Uterus (tissue), 4 donors: ENCODE results near the gene SGMS1. TPM values are rescaled to one million over a fixed set of nuclear protein-coding genes. Genes with fewer than 3 reads are reported as not detected.
"Not testable (repeated sequence)": the region's sequence is repeated elsewhere in the genome, so short reads cannot be mapped to it uniquely, and the experiment has no call there.

Source experiments
- DNase-seq, 2 donors: peaks; one replicate each; pipeline ENCODE4 v3.0.0-alpha.2; 2019 to 2020
- H3K27ac ChIP-seq, 2 donors: fragments of 200-600 bp; sonication (generic); 1 replicate in 1 of 2; 2 replicates in 1 of 2; pipeline ENCODE4 v1.5.1; 2016 to 2018
- H3K27me3 ChIP-seq, 2 donors: fragments of 200-600 bp; sonication (generic); one replicate each; pipeline ENCODE4 v1.5.1; 2018 to 2019; ENCODE audit warnings: control low read depth in 1 of 2
- H3K36me3 ChIP-seq, 2 donors: fragments of 200-600 bp; sonication (generic); one replicate each; pipeline ENCODE4 v1.5.1; 2019; ENCODE audit warnings: control low read depth in 1 of 2
- H3K4me1 ChIP-seq, 2 donors: fragments of 200-600 bp; sonication (generic); one replicate each; pipeline ENCODE4 v1.5.1; 2018 to 2019; ENCODE audit warnings: control low read depth in 1 of 2
- H3K4me3 ChIP-seq, 2 donors: fragments of 200-600 bp; sonication (generic); 1 replicate in 1 of 2; 2 replicates in 1 of 2; pipeline ENCODE4 v1.5.1; 2018 to 2019; ENCODE audit warnings: mild to moderate bottlenecking in 1 of 2
- H3K9me3 ChIP-seq, 2 donors: fragments of 200-600 bp; sonication (generic); one replicate each; pipeline ENCODE4 v1.5.1; 2019; ENCODE audit warnings: control low read depth in 1 of 2
- POLR2A ChIP-seq, 2 donors: fragments of 450-650 bp; IDR thresholded peaks; one replicate each; pipeline ENCODE4 v1.6.1; 2016; ENCODE audit warnings: antibody characterized with exemption in 2 of 2, mild to moderate bottlenecking in 1 of 2, moderate library complexity in 1 of 2
- intact Hi-C: fragments of 100-400 bp; cut with DNase I; formaldehyde crosslinking; loops from one replicate; pipeline ENCODE4 v1.15.1; 2023; ENCODE audit warnings: low total_unique reads
- total RNA-seq, 4 donors: library from RNA; depleted of rRNA in 3 of 4; stranded (reverse); fragments of >200 nt in 3 of 4; gene quantifications; one replicate each; pipeline versions ENCODE4 v1.1.0 to v1.2.4, GENCODE V29; 2014 to 2023
- TF ChIP-seq, protein P1 (sequence below), 4 experiments: fragments of 200-600 bp in 2 of 4; fragments of 450-650 bp in 2 of 4; sonication (generic) in 2 of 4; IDR thresholded peaks; one replicate each; pipeline ENCODE4 v1.5.1; 2016 to 2019; ENCODE audit warnings: antibody characterized with exemption in 4 of 4, mild to moderate bottlenecking in 2 of 4, moderate library complexity in 1 of 4
- donor health status: DM: yes; HTN: yes; CAD: no.

The SGMS1 gene
- total RNA-seq, 4 donors from 2014 or later = 38.0 to 102 (median 57.7) TPM

DNA sequence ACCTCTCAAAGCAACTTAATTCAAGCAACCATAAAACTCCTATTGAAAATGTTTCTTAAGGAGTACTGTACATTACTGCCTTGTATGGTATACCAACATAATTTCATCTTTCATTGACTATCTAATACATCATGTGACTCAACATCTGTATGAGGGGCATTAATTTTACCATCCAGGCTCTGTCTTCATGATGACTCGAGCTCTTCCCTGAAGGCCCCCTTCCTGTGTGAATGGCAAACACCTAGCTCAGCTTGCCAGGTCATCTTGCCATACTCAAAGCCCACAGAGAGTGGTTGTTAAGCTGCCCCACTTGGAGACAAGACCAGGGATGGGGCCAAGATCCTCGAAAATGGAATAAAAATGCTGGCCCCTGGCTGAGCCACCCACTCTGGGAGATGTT lies 82.4 kb downstream of the SGMS1 start:
- TF ChIP-seq POLR2A (IDR thresholded peaks at IDR 0.05) = no peak
- TF ChIP-seq, protein P1, sequence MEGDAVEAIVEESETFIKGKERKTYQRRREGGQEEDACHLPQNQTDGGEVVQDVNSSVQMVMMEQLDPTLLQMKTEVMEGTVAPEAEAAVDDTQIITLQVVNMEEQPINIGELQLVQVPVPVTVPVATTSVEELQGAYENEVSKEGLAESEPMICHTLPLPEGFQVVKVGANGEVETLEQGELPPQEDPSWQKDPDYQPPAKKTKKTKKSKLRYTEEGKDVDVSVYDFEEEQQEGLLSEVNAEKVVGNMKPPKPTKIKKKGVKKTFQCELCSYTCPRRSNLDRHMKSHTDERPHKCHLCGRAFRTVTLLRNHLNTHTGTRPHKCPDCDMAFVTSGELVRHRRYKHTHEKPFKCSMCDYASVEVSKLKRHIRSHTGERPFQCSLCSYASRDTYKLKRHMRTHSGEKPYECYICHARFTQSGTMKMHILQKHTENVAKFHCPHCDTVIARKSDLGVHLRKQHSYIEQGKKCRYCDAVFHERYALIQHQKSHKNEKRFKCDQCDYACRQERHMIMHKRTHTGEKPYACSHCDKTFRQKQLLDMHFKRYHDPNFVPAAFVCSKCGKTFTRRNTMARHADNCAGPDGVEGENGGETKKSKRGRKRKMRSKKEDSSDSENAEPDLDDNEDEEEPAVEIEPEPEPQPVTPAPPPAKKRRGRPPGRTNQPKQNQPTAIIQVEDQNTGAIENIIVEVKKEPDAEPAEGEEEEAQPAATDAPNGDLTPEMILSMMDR (IDR thresholded peaks at IDR 0.05) = no peak
- Histone ChIP-seq H3K4me3 (no peak overlapping the region), H3K36me3 (no peaks in the 10 kb centered on the region), H3K9me3 (no peaks in the 10 kb centered on the region), H3K27ac (no peak overlapping the region), H3K27me3 (no peaks in the 10 kb centered on the region), H3K4me1 (no peaks in the 10 kb centered on the region)
- intact Hi-C loops = no loop called here
- DNase-seq = no peak

DNA sequence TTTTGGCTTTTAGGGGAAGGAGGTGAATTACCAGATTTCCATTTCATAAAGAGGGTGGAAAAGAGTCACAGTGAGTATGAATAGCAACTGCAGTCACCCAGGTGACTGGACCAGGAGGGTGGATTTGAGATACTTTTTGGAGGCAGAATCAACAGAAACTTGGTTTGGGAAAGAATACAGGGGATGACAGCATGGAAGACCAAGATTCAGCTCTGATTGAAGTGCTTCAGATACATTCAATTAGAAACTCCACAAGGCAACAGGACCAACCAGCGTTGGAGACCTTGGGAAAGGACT lies 83.0 kb downstream of the SGMS1 start:
- Histone ChIP-seq H3K27ac (no peak overlapping the region), H3K4me3 (no peak overlapping the region), H3K27me3 (no peaks in the 10 kb centered on the region), H3K4me1 (no peaks in the 10 kb centered on the region), H3K36me3 (no peaks in the 10 kb centered on the region), H3K9me3 (no peaks in the 10 kb centered on the region)
- TF ChIP-seq, protein P1 (IDR thresholded peaks at IDR 0.05) = no peak
- TF ChIP-seq POLR2A (IDR thresholded peaks at IDR 0.05) = no peak
- DNase-seq = no peak
- intact Hi-C loops = no loop called here

DNA sequence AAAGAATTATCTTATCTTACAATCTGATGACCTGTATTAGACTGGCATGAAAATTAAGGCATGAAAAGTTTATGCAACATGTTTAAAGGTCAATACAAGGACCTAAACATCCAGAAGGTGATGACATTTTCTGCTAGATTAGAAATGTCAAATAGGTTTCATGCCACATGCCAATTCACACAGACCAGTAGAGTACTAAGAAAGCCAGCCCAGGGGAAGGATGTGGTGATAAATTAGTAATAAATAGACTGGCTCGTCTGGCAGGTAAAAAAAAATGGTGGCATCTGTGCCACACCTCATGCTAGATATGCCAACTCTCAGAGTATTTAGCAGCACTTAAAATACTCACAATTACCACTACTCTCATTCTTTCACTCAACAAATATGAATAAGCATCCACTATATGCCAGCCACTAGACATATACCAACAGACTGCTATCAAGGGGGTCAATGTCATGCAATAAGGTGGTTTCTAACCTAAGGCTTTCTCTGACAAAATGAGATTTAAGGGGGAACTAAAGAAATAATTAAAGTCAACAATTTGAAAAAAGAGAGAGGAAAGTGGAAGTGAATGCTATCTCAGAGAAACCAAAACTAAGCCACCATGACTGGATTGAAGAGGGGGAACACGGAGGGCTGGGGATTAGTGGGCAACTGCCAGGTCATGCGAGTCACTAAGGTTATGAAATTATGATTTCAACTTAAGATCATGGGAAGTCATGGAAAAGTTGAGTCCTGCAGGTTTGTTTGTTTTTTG lies 83.5 kb downstream of the SGMS1 start:
- no peaks in the 10 kb centered on the region for H3K36me3 ChIP-seq
- H3K4me3 ChIP-seq = no peak overlapping the region
- no peak overlapping the region for H3K27ac ChIP-seq
- DNase-seq = no peak
- H3K27me3 ChIP-seq = no peaks in the 10 kb centered on the region
- intact Hi-C loops = no loop called here
- TF ChIP-seq POLR2A (IDR thresholded peaks at IDR 0.05) = no peak
- TF ChIP-seq, protein P1 (IDR thresholded peaks at IDR 0.05) = no peak
- H3K9me3 ChIP-seq = no peaks in the 10 kb centered on the region
- H3K4me1 ChIP-seq = no peaks in the 10 kb centered on the region

GRCh38 chr10:50538555-50539398 lies 85.0 kb downstream of the SGMS1 start:
- Histone ChIP-seq H3K27ac (no peak overlapping the region), H3K27me3 (no peaks in the 10 kb centered on the region), H3K4me1 (no peaks in the 10 kb centered on the region), H3K9me3 (no peaks in the 10 kb centered on the region), H3K4me3 (no peak overlapping the region), H3K36me3 (no peaks in the 10 kb centered on the region)
- TF ChIP-seq, protein P1 (IDR thresholded peaks at IDR 0.05) = no peak
- TF ChIP-seq POLR2A (IDR thresholded peaks at IDR 0.05) = no peak
- no peak for DNase-seq
- intact Hi-C loops = no loop called here

DNA sequence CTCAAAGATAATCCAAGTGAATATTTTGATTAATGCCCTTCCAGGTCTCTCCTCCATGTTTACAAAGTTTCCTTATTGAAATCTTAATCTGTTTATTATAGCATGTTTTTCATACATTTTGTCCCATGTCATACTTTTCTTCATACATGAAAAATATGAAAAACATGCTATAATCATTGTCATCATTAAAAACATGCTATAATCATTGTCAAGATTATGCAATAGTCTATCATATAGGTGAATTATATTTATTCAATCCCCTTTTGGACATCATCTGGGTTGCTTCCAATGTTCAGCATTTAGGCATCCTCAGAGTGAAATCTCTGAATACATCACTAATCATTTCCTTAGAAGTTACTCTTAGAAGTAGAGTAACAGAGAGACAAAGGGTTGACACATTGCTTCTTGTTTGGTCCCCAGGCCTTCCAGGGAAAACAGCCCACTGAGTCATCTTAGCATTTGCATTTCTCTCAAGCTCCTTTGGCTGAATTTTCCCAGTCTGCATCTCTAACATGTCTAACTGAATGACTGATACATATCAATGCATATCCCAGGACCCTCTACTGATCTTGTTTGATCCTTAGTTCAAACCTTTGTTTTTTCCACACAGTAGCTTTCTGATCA lies 87.0 kb downstream of the SGMS1 start:
- DNase-seq = no peak
- no peak overlapping the region for H3K27ac ChIP-seq
- no peaks in the 10 kb centered on the region for H3K9me3 ChIP-seq
- intact Hi-C loops = no loop called here
- no peaks in the 10 kb centered on the region for H3K36me3 ChIP-seq
- TF ChIP-seq, protein P1 (IDR thresholded peaks at IDR 0.05) = no peak
- no peak for TF ChIP-seq POLR2A (IDR thresholded peaks at IDR 0.05)
- H3K4me1 ChIP-seq = no peaks in the 10 kb centered on the region
- H3K27me3 ChIP-seq = no peaks in the 10 kb centered on the region
- H3K4me3 ChIP-seq = no peak overlapping the region

DNA sequence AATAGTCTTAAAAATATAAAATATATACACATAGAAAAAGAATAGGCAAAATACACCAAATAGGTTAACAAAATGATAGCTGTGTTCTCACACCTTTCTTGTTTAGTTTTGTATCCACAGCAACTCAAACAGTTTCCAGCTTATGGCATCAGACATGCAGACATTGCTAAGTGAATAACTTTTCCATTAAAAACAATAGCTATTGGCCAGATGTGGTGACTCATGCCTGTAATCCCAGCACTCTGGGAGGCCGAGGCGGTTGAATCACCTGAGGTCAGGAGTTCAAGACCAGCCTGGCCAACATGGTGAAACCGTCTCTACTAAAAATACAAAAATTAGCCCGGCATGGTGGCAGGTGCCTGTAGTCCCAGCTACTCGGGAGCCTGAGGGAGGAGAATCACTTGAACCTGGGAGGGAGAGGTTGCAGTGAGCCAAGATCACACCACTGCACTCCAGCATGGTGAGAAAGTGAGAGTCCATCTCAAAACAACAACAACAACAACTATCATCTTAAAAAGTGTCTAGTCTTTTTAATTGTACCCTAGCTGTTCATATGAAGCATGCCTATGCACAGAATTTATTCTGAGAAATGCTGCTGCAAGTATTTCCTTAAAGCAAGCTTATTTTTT lies 88.9 kb downstream of the SGMS1 start:
- DNase-seq, H3K4me3 ChIP-seq, H3K36me3 ChIP-seq, H3K9me3 ChIP-seq, intact Hi-C loops, H3K4me1 ChIP-seq, H3K27ac ChIP-seq, H3K27me3 ChIP-seq: not testable (repeated sequence)
